PC-9 (cell line): ENCODE measurements around the gene MYH11. TPM values are rescaled to one million over a fixed set of nuclear protein-coding genes. Genes with fewer than 3 reads are reported as not detected.

Experiments
- BruUV-seq: library from RNA; stranded (reverse); fragments of 400-500 nt; replicated peaks from 2 replicates; lab custom pipeline; 2021; lab: Mats Ljungman, UMichigan
- CTCF ChIA-PET: fragments of 300-600 bp; sonication (Branson Sonifier 250); formaldehyde crosslinking; loops from one replicate; lab custom pipeline; 2022; ENCODE audit warnings: antibody characterized with exemption; lab: Charles Lee
- POLR2A ChIA-PET: fragments of 300-600 bp; sonication (Branson Sonifier 250); formaldehyde crosslinking; loops from one replicate; lab custom pipeline; 2022; ENCODE audit warnings: antibody characterized with exemption; ENCODE audit not compliant: unreplicated experiment; lab: Charles Lee
- DNase-seq, 2 experiments: peaks; one replicate each; pipeline versions ENCODE4 v3.0.0 to v3.0.0-alpha.2; 2015 to 2022; ENCODE audit warnings: mixed read lengths in 1 of 2
- H2AFZ ChIP-seq: fragments of 200-600 bp; sonication (generic); 2 replicates; pipeline ENCODE4 v1.8.1; 2017; ENCODE audit warnings: antibody characterized with exemption
- H3F3A ChIP-seq: fragments of 200-600 bp; sonication (generic); 2 replicates; pipeline ENCODE4 v1.8.1; 2017; ENCODE audit warnings: antibody characterized with exemption, mild to moderate bottlenecking, low read depth; ENCODE audit not compliant: insufficient read depth
- H3K27ac ChIP-seq: fragments of 200-600 bp; sonication (generic); 2 replicates; pipeline ENCODE4 v1.6.1; 2016; ENCODE audit warnings: mixed run types
- H3K27me3 ChIP-seq: fragments of 200-600 bp; sonication (generic); 2 replicates; pipeline ENCODE4 v1.6.1; 2016; ENCODE audit warnings: low read depth, mixed run types; ENCODE audit not compliant: insufficient read depth
- H3K36me3 ChIP-seq: fragments of 200-600 bp; sonication (generic); 2 replicates; pipeline ENCODE4 v1.6.1; 2016; ENCODE audit warnings: low read depth, mixed run types
- H3K4me1 ChIP-seq: fragments of 200-600 bp; sonication (generic); replicated peaks from 2 replicates; pipeline ENCODE4 v1.6.1; 2016; ENCODE audit warnings: mixed run types; ENCODE audit not compliant: insufficient read depth
- H3K4me2 ChIP-seq: fragments of 200-600 bp; sonication (generic); 2 replicates; pipeline ENCODE4 v1.6.1; 2017; ENCODE audit warnings: mixed run types
- H3K4me3 ChIP-seq: fragments of 200-600 bp; sonication (generic); 2 replicates; pipeline ENCODE4 v1.6.1; 2016; ENCODE audit warnings: mixed run types
- H3K79me2 ChIP-seq: fragments of 200-600 bp; sonication (generic); 2 replicates; pipeline ENCODE4 v1.6.1; 2017; ENCODE audit warnings: low read depth, mixed run types
- H3K9me2 ChIP-seq: fragments of 200-600 bp; sonication (generic); 2 replicates; pipeline ENCODE4 v1.8.1; 2017; ENCODE audit warnings: mild to moderate bottlenecking; ENCODE audit not compliant: insufficient read depth
- H3K9me3 ChIP-seq: fragments of 200-600 bp; sonication (generic); 2 replicates; pipeline ENCODE4 v1.8.1; 2016; ENCODE audit warnings: low read depth; ENCODE audit not compliant: insufficient read depth
- H4K20me1 ChIP-seq: fragments of 200-600 bp; sonication (generic); 2 replicates; pipeline ENCODE4 v1.8.1; 2017; ENCODE audit not compliant: insufficient read depth
- CTCF ChIP-seq: fragments of 200-600 bp; sonication (generic); conservative IDR thresholded peaks from 2 replicates; pipeline ENCODE4 v1.6.1; 2017; ENCODE audit warnings: mixed run types, antibody characterized with exemption, mild to moderate bottlenecking, moderate library complexity
- EZH2 ChIP-seq: fragments of 200-600 bp; sonication (generic); IDR thresholded peaks from 2 replicates; pipeline ENCODE4 v1.8.0; 2017; ENCODE audit warnings: antibody characterized with exemption, low read depth
- intact Hi-C: fragments of 100-400 bp; cut with micrococcal nuclease; formaldehyde crosslinking; loops from one replicate; pipeline ENCODE4 v1.10.0; 2022; ENCODE audit not compliant: unreplicated experiment
- total RNA-seq: library from RNA; stranded (reverse); gene quantifications from 2 replicates; pipeline ENCODE4 v1.2.3, GENCODE V29; 2021

The MYH11 gene
- total RNA-seq, 1 experiment from 2014 or later, result 0.11 TPM

- no peaks in the 10 kb centered on the region for H3K36me3 ChIP-seq
- TF ChIP-seq CTCF (no peak), EZH2 (no peak)
- ChIA-PET POLR2A (no interaction called here), CTCF (no interaction called here)
- H3K4me3 ChIP-seq, result no peak overlapping the region
- no peaks in the 10 kb centered on the region for H3K9me3 ChIP-seq
- H4K20me1 ChIP-seq, result no peaks in the 10 kb centered on the region
- H3F3A ChIP-seq, result no peaks in the 10 kb centered on the region
- intact Hi-C loops, result no loop called here
- no peak overlapping the region for H3K4me2 ChIP-seq
- DNase-seq, result no peak
- no peak overlapping the region for H3K27ac ChIP-seq
- no TSS peak for BruUV-seq
- H3K9me2 ChIP-seq, result no peaks in the 10 kb centered on the region
- H3K4me1 ChIP-seq, result no peaks in the 10 kb centered on the region
- no peak overlapping the region for H2AFZ ChIP-seq
- H3K27me3 ChIP-seq, result no peaks in the 10 kb centered on the region
- no peaks in the 10 kb centered on the region for H3K79me2 ChIP-seq
These were observed 113.2 kb downstream of the MYH11 start for GRCh38 chr16:15743657-15744056.

DNA sequence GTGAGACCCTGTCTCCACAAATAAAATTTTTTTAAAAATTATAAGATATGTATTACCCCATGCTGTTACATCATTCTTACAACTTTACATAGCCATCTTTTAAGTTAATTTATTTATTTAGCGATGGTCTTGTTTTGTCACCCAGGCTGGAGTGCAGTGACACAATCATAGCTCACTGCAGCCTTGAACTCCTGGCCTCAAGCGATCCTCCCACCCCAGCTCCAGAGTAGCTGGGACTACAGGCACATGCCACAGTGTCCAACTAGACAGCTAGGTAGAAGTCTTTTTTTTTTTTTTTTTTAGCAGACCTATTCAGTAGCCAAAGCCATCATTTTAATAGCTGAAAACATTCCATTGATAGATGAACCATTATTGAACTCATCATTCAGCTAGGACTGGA is 114.1 kb downstream of the MYH11 start:
- Histone ChIP-seq H3K4me2 (no peak overlapping the region), H3K4me1 (no peaks in the 10 kb centered on the region), H2AFZ (no peak overlapping the region), H3K9me2 (no peaks in the 10 kb centered on the region), H3K79me2 (no peaks in the 10 kb centered on the region), H3K27ac (no peak overlapping the region), H3K9me3 (no peaks in the 10 kb centered on the region), H3K27me3 (no peaks in the 10 kb centered on the region), H4K20me1 (no peaks in the 10 kb centered on the region), H3K4me3 (no peak overlapping the region), H3K36me3 (no peaks in the 10 kb centered on the region), H3F3A (no peaks in the 10 kb centered on the region)
- no TSS peak for BruUV-seq
- intact Hi-C loops, result no loop called here
- POLR2A ChIA-PET, result no interaction called here
- no peak for TF ChIP-seq EZH2
- no peak for TF ChIP-seq CTCF
- CTCF ChIA-PET, result no interaction called here
- DNase-seq, result no peak

- H3K27ac ChIP-seq, result no peak overlapping the region
- H3K79me2 ChIP-seq, result no peaks in the 10 kb centered on the region
- no peak overlapping the region for H2AFZ ChIP-seq
- H3K36me3 ChIP-seq, result no peaks in the 10 kb centered on the region
- CTCF ChIA-PET, result no interaction called here
- no peaks in the 10 kb centered on the region for H3K4me1 ChIP-seq
- no peaks in the 10 kb centered on the region for H3K27me3 ChIP-seq
- no peaks in the 10 kb centered on the region for H3F3A ChIP-seq
- no peak for DNase-seq
- no peaks in the 10 kb centered on the region for H4K20me1 ChIP-seq
- POLR2A ChIA-PET, result interaction anchor here (0.5 kb wide), 1 partner anchor 333 kb away, joined by 5 read pairs; no protein-coding TSS in a partner anchor
- H3K9me3 ChIP-seq, result no peaks in the 10 kb centered on the region
- no peak for TF ChIP-seq EZH2
- no peak for TF ChIP-seq CTCF
- H3K9me2 ChIP-seq, result no peaks in the 10 kb centered on the region
- H3K4me2 ChIP-seq, result no peak overlapping the region
- no peak overlapping the region for H3K4me3 ChIP-seq
- intact Hi-C loops, result no loop called here
- BruUV-seq, result no TSS peak
These were observed 115.5 kb downstream of the MYH11 start for GRCh38 chr16:15741207-15741871.
